HG02970 (cell line): ENCODE measurements around the gene P3H2.

Source experiments
- ATAC-seq: cut with Tn5 transposase; IDR thresholded peaks from one replicate; pipeline ENCODE4 v1.9.1; 2021; ENCODE audit warnings: mild to moderate bottlenecking, moderate library complexity, moderate number of reproducible peaks; ENCODE audit not compliant: unreplicated experiment, low FRiP score

Gene P3H2

GRCh38 chr3:189909139-189909538 lies 211.6 kb downstream of the P3H2 start:
- no peak for ATAC-seq

GRCh38 chr3:189908646-189909045 lies 212.1 kb downstream of the P3H2 start:
- ATAC-seq: no peak

- ATAC-seq: no peak
Measured at GRCh38 chr3:189907803-189908202, 212.9 kb downstream of the P3H2 start.
